ENCODE data around the gene CCDC92.
"Not testable (repeated sequence)": the region's sequence is repeated elsewhere in the genome, so short reads cannot be mapped to it uniquely, and the experiment has no call there.

DNA sequence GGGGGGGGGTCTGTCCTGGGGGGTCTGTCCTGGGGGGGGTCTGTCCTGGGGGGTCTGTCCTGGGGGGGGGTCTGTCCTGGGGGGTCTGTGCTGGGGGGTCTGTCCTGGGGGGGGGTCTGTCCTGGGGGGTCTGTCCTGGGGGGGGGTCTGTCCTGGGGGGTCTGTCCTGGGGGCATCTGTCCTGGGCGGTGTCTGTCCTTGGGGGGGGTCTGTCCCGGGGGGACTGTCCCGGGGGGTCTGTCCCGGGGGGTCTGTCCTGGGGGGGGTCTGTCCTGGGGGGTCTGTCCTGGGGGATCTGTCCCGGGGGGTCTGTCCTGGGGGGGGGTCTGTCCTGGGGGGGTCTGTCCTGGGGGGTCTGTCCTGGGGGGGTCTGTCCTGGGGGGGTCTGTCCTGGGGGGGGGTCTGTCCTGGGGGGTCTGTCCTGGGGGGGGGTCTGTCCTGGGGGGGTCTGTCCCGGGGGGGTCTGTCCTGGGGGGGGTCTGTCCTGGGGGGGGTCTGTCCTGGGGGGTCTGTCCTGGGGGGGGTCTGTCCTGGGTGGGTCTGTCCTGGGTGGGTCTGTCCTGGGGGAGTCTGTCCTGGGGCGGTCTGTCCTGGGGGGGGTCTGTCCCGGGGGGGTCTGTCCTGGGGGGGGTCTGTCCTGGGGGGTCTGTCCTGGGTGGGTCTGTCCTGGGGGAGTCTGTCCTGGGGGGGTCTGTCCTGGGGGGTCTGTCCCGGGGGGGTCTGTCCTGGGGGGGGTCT lies 60.8 kb downstream of the CCDC92 start:
- not testable (repeated sequence) for TF ChIP-seq EZH2 (IDR thresholded peaks at IDR 0.05); POLR2AphosphoS5 (IDR thresholded peaks at IDR 0.05; ENCODE audit: borderline replicate concordance, low read depth, low read length); FOXP2 (optimal IDR thresholded peaks at IDR 0.05; ENCODE audit: control extremely low read depth, extremely low read length, insufficient read depth)

All from SK-N-MC (cell line).